Colonic mucosa (tissue), 4 donors: ENCODE measurements around the gene PROSER3. TPM values are rescaled to one million over a fixed set of nuclear protein-coding genes. Genes with fewer than 3 reads are reported as not detected.

ENCODE experiments used
- DNase-seq: peaks from one replicate; pipeline ENCODE4 v3.0.0-alpha.2; 2020
- H3K27ac ChIP-seq: fragments of 200-600 bp; one replicate; pipeline ENCODE4 v1.8.0; 2021
- H3K27me3 ChIP-seq: fragments of 200-600 bp; one replicate; pipeline ENCODE4 v1.8.0; 2021
- H3K36me3 ChIP-seq: fragments of 200-600 bp; one replicate; pipeline ENCODE4 v1.8.0; 2021
- H3K4me1 ChIP-seq: fragments of 200-600 bp; one replicate; pipeline ENCODE4 v1.8.0; 2021; ENCODE audit warnings: mild to moderate bottlenecking
- H3K4me3 ChIP-seq: fragments of 200-600 bp; one replicate; pipeline ENCODE4 v1.8.0; 2021
- H3K9ac ChIP-seq, 2 donors: one replicate each; pipeline ENCODE4 v1.7.0; 2013; ENCODE audit warnings: control low read depth in 2 of 2, low read depth in 2 of 2, low read length in 2 of 2
- H3K9me3 ChIP-seq: fragments of 200-600 bp; one replicate; pipeline ENCODE4 v1.8.0; 2021
- CTCF ChIP-seq: fragments of 200-600 bp; IDR thresholded peaks from one replicate; pipeline ENCODE4 v1.8.0; 2022; ENCODE audit warnings: antibody characterized with exemption, mild to moderate bottlenecking
- intact Hi-C: fragments of 100-400 bp; cut with DNase I; formaldehyde crosslinking; loops from one replicate; pipeline ENCODE4 v1.14.1; 2022
- total RNA-seq, 2 donors: library from RNA; stranded (reverse); fragmentation: NEBNext Ultra II Directional in 1 of 2; extraction: Animal tissue kit (Norgen Biotek cat#: 25700) in 1 of 2; gene quantifications; one replicate each; pipeline ENCODE4 v1.2.1, GENCODE V29; 2021
- donor health status: healthy.
- donor health status: DM: no; HTN: no; CAD: no.
- donor health status: DM: no; HTN: no; CAD: no.

The PROSER3 gene
- total RNA-seq, 2 donors from 2014 or later: 17.1 to 26.9 TPM

DNA sequence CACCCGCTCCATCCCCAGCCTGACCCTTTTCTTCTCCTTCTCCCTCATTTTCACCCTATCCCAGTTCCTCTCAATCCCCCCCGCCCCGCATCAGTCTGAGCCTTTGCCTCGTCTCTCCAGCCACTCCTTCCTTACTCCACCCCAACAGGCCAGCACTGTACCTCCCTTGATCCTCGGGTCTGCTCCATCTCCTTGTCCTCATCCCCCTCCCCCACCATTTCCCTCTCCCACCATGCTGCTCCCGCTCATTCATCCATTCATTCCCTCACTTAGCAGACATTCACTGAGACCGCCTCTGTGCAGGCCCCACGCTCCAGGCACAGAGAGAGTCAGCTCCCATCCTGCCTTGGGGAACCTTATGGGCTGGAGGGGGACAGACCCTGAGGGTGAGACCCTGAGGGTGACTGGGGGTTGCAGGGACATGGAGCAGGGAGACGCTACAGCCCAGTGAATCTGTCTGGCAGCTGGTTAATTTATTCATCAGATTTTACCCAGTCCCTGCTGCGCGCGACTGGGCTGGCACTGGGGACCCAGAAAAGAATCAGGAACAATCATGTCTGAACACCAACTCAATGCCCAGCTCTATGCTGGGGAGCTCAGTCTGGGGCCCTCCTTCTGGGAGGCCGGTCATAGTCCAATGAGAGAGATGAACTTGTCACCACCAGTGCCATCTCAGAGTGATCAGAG is 18.3 kb downstream of the PROSER3 start:
- intact Hi-C loops: no loop called here
- H3K27me3 ChIP-seq: no peaks in the 10 kb centered on the region
- H3K9me3 ChIP-seq: no peaks in the 10 kb centered on the region
- DNase-seq: no peak
- H3K9ac ChIP-seq: peak overlapping the region in 1 of 2 donors; percentile 35
- peak overlapping the region; percentile 88 for H3K4me3 ChIP-seq
- no peaks in the 10 kb centered on the region for H3K4me1 ChIP-seq
- H3K27ac ChIP-seq: no peak overlapping the region
- H3K36me3 ChIP-seq: no peaks in the 10 kb centered on the region
- TF ChIP-seq CTCF: no peak

DNA sequence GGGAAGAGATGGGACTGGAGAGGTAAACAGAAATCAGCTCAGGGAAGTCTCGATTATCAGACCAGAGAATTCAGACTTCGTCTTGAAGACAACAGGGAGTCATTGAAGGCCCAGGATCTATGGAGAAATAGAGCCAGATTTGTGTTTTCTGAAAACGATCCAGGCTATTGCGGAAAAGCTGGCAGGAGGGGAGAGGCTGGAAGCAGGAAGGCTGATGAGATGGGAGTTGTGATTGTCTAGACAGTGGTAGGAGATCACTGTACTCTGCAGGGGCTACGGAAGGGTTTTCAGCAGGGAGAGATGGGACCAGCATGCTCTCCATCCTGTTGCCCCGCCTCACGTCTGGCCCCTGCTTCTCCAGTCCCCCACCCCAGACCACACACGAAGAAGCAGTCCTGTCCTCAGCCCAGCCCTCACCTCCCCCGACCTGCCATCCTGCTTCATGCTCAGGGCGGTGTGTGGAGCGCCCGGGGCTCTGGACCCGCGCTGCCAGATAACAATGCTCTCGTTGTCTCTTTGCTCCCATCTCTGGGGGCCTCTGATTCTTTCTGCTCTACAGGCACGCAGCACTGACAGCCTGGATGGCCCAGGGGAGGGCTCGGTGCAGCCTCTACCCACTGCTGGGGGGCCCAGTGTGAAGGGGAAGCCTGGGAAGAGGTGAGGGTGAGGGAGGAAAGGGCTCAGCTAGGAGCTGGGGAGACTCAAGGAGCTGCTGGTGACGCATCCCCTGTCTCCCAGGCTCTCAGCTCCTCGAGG is 19.3 kb downstream of the PROSER3 start:
- no peaks in the 10 kb centered on the region for H3K4me1 ChIP-seq
- no peaks in the 10 kb centered on the region for H3K36me3 ChIP-seq
- H3K27ac ChIP-seq: no peak overlapping the region
- no peak for TF ChIP-seq CTCF
- H3K9ac ChIP-seq: no peak overlapping the region
- intact Hi-C loops: no loop called here
- DNase-seq: no peak
- no peaks in the 10 kb centered on the region for H3K9me3 ChIP-seq
- H3K4me3 ChIP-seq: no peak overlapping the region
- no peaks in the 10 kb centered on the region for H3K27me3 ChIP-seq

DNA sequence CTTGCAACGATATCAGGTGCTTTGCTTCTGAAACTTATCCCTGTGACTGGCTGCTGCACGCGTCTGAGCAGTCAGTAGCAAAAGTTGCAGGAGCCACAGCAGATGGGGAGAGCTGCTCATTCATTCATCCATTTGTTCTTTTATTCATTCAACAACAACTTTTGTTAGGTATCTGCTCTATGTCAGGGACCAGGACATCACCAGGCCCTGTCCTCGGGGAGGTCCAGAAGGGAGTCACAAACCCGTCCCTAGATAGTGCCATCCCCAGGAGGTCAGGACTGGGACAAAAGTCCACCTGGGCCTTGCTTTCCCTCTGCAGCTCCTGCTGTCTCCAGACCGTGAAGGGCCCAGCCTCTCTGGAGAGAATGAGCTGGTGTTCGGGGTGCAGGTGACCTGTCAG is 20.0 kb downstream of the PROSER3 start:
- Histone ChIP-seq H3K9ac (no peak overlapping the region), H3K4me3 (no peak overlapping the region), H3K27ac (no peak overlapping the region), H3K9me3 (no peaks in the 10 kb centered on the region), H3K36me3 (no peaks in the 10 kb centered on the region), H3K4me1 (no peaks in the 10 kb centered on the region), H3K27me3 (no peaks in the 10 kb centered on the region)
- TF ChIP-seq CTCF: no peak
- intact Hi-C loops: no loop called here
- no peak for DNase-seq

DNA sequence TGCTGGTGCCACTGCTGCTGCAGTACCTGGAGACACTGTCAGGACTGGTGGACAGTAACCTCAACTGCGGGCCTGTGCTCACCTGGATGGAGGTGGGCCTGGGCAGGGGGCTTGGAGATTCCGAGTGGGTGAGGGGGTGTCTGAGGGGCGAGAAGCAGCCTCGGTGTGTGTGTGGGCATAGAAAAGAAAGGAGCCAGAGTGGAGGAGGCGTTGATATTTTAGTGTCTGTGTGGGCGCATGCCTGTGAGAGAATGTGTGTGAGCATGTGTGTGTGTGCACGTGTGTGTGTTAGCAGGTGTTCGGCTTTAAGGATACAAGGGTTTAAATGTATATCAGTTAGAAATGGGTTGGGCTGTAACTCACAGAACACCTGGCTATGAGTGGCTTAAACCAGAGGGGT is 21.1 kb downstream of the PROSER3 start:
- TF ChIP-seq CTCF: no peak
- no peak for DNase-seq
- Histone ChIP-seq H3K27me3 (no peaks in the 10 kb centered on the region), H3K9me3 (no peaks in the 10 kb centered on the region), H3K27ac (no peak overlapping the region), H3K4me1 (no peaks in the 10 kb centered on the region), H3K36me3 (no peaks in the 10 kb centered on the region), H3K9ac (no peak overlapping the region), H3K4me3 (no peak overlapping the region)
- intact Hi-C loops: no loop called here

GRCh38 chr19:35780058-35780457 is 22.1 kb downstream of the PROSER3 start:
- no peaks in the 10 kb centered on the region for H3K27me3 ChIP-seq
- DNase-seq: no peak
- no peaks in the 10 kb centered on the region for H3K4me1 ChIP-seq
- no peak overlapping the region for H3K9ac ChIP-seq
- H3K9me3 ChIP-seq: no peaks in the 10 kb centered on the region
- H3K4me3 ChIP-seq: no peak overlapping the region
- no peaks in the 10 kb centered on the region for H3K36me3 ChIP-seq
- intact Hi-C loops: no loop called here
- H3K27ac ChIP-seq: no peak overlapping the region
- no peak for TF ChIP-seq CTCF
